ENCODE results near the gene TCERG1. TPM values are rescaled to one million over a fixed set of nuclear protein-coding genes. Genes with fewer than 3 reads are reported as not detected.

The TCERG1 gene
- polyA plus RNA-seq, 1 donor from 2014 or later = 238 TPM

- Histone ChIP-seq H3K4me2 (ENCODE audit: low read length) (no peak overlapping the region), H3K4me3 (ENCODE audit: low read length) (no peak overlapping the region), H3K9me3 (ENCODE audit: low read length) (no peaks in the 10 kb centered on the region), H3K9ac (ENCODE audit: low read length) (no peak overlapping the region), H3K79me2 (replicated peaks; ENCODE audit: insufficient read depth, low read length) (no peaks in the 10 kb centered on the region), H3K36me3 (ENCODE audit: insufficient read depth, low read length) (no peaks in the 10 kb centered on the region), H4K20me1 (ENCODE audit: insufficient read depth) (no peaks in the 10 kb centered on the region), H3F3A (ENCODE audit: insufficient read depth, low read length, poor library complexity, severe bottlenecking) (no peaks in the 10 kb centered on the region), H3K27ac (ENCODE audit: low read length) (no peak overlapping the region), H2AFZ (ENCODE audit: low read depth, low read length) (no peak overlapping the region), H3K27me3 (ENCODE audit: insufficient read depth, low read depth, low read length) (no peaks in the 10 kb centered on the region), H3K9me2 (ENCODE audit: insufficient read depth, low read length) (no peaks in the 10 kb centered on the region)
- TF ChIP-seq TAF1 (IDR thresholded peaks at IDR 0.05; ENCODE audit: low read depth) (no peak), RAD21 (conservative IDR thresholded peaks at IDR 0.05) (no peak), REST (IDR thresholded peaks at IDR 0.05; ENCODE audit: borderline replicate concordance) (no peak), EP300 (conservative IDR thresholded peaks at IDR 0.05; ENCODE audit: poor library complexity, severe bottlenecking) (no peak), SMC3 (conservative IDR thresholded peaks at IDR 0.05; ENCODE audit: poor library complexity) (no peak), CTCF (IDR thresholded peaks at IDR 0.05; ENCODE audit: poor library complexity, severe bottlenecking) (no peak), EZH2 (IDR thresholded peaks at IDR 0.05; ENCODE audit: borderline replicate concordance, insufficient read depth, low read length, poor library complexity, severe bottlenecking) (no peak), POLR2AphosphoS5 (IDR thresholded peaks at IDR 0.05) (no peak), MXI1 (conservative IDR thresholded peaks at IDR 0.05; ENCODE audit: poor library complexity, severe bottlenecking) (no peak)
These were observed 72.4 kb downstream of the TCERG1 start for GRCh38 chr5:146519554-146519953.

- H3K9ac ChIP-seq (ENCODE audit: low read length) = no peak overlapping the region
- no peaks in the 10 kb centered on the region for H3K27me3 ChIP-seq (ENCODE audit: insufficient read depth, low read depth, low read length)
- no peaks in the 10 kb centered on the region for H3K79me2 ChIP-seq (replicated peaks; ENCODE audit: insufficient read depth, low read length)
- H2AFZ ChIP-seq (ENCODE audit: low read depth, low read length) = no peak overlapping the region
- H3K4me2 ChIP-seq (ENCODE audit: low read length) = no peak overlapping the region
- no peak overlapping the region for H3K27ac ChIP-seq (ENCODE audit: low read length)
- H3K9me2 ChIP-seq (ENCODE audit: insufficient read depth, low read length) = no peaks in the 10 kb centered on the region
- no peaks in the 10 kb centered on the region for H4K20me1 ChIP-seq (ENCODE audit: insufficient read depth)
- TF ChIP-seq MXI1 (conservative IDR thresholded peaks at IDR 0.05; ENCODE audit: poor library complexity, severe bottlenecking) (no peak), TAF1 (IDR thresholded peaks at IDR 0.05; ENCODE audit: low read depth) (no peak), POLR2AphosphoS5 (IDR thresholded peaks at IDR 0.05) (no peak), EP300 (conservative IDR thresholded peaks at IDR 0.05; ENCODE audit: poor library complexity, severe bottlenecking) (no peak), EZH2 (IDR thresholded peaks at IDR 0.05; ENCODE audit: borderline replicate concordance, insufficient read depth, low read length, poor library complexity, severe bottlenecking) (no peak), REST (IDR thresholded peaks at IDR 0.05; ENCODE audit: borderline replicate concordance) (no peak)
- H3K4me3 ChIP-seq (ENCODE audit: low read length) = no peak overlapping the region
- no peaks in the 10 kb centered on the region for H3K36me3 ChIP-seq (ENCODE audit: insufficient read depth, low read length)
- no peaks in the 10 kb centered on the region for H3K9me3 ChIP-seq (ENCODE audit: low read length)
- H3F3A ChIP-seq (ENCODE audit: insufficient read depth, low read length, poor library complexity, severe bottlenecking) = no peaks in the 10 kb centered on the region
These were observed 73.6 kb downstream of the TCERG1 start for GRCh38 chr5:146520731-146521130.

Measured in neural cell (in vitro differentiated cells).